ENCODE data around the gene RHPN2.

RHPN2 gene

GRCh38 chr19:33064792-33065550 lies at the start of gene RHPN2:
Gene RHPN2, minus strand, starts transcription at chr19:33064888. Its CDS starts 36 bp downstream, at chr19:33064852.
- DNase-seq, result peak; percentile 59

GRCh38 chr19:33114312-33114711 lies 49.6 kb upstream of the RHPN2 start:
- no peak for DNase-seq

DNA sequence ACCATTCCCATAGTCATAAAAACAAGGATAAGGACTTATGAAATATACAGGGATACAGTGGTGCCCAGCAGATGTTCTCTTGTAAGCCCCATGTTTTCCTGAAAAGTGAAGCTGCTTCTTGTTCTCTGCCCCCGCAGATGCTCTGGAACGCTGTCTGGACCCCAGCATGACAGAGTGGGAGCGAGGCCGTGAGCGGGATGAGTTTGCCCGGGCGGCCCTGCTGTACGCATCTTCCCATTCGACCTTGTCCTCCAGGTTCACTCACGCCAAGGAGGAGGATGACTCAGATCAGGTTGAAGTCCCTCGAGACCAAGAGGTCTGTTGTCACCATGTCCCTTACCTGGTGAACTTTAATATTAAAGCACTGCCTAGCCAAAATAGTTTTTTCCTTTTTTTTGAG lies 46.9 kb upstream of the RHPN2 start:
- DNase-seq, result no peak

DNA sequence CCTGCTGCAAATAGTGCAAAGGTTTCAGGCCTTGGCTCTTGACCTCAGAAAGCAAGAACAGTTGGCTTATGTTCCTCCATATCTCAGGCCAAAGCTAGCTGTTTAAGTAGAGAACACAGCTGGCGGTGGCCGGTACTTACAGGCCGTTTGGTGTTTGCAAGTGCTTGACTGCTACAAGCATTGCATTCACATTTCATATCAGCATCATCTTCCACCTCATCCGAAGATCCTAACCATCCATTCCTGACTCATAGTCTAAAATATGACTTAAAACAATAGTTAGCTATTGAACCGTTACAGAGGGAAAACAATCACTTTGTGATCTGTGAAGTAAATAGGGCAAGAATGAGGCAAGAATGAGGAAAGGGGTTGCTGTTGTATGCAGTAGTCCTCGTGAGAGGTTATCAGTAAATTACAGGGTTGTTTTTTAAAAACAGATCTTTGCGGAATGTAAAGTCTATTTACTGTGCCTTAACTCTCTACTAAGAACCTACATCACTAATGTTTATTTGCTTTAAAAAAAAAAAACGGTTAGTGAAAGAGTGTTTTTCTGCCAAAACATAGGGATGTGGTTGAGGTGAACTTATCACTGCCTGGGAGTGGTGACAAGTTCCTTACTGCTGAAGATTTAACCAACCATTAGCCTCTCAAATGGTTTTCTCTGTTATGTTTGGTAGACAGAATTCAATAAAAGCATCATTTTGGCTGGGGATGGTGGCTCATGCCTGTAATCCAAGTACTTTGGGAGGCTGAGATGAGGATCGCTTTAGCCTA lies 45.6 kb upstream of the RHPN2 start:
- DNase-seq, result no peak

DNA sequence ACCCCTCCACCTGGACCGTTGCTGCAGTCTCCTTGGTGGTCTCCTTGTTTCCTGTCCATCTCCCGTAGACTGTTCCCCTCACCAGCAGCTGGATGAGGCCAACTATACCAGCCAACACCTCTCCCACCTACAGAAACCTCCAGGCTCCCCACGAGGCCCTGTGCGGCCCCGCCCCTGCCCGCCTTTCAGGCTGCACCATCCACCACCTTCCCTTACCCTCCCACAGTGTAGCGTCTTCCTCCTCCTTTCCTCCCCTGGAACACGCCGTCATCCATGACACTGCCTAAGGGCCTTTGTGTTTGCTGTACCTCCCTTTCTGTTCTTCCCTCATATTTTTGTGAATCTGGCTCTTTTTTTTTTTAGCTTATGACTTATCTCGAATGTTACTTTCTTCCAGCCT lies 43.5 kb upstream of the RHPN2 start:
- no peak for DNase-seq

GRCh38 chr19:33102893-33103292 lies 38.2 kb upstream of the RHPN2 start:
- no peak for DNase-seq

GRCh38 chr19:33100894-33101644 lies 36.4 kb upstream of the RHPN2 start:
- DNase-seq, result no peak

- DNase-seq, result no peak
Measured at GRCh38 chr19:33098055-33098534, 33.4 kb upstream of the RHPN2 start.

- no peak for DNase-seq
Measured at GRCh38 chr19:33096005-33096404, 31.3 kb upstream of the RHPN2 start.

- DNase-seq, result no peak
Measured at GRCh38 chr19:33094436-33095067, 29.9 kb upstream of the RHPN2 start.

- DNase-seq, result no peak
Measured at GRCh38 chr19:33093420-33094210, 28.9 kb upstream of the RHPN2 start.

DNA sequence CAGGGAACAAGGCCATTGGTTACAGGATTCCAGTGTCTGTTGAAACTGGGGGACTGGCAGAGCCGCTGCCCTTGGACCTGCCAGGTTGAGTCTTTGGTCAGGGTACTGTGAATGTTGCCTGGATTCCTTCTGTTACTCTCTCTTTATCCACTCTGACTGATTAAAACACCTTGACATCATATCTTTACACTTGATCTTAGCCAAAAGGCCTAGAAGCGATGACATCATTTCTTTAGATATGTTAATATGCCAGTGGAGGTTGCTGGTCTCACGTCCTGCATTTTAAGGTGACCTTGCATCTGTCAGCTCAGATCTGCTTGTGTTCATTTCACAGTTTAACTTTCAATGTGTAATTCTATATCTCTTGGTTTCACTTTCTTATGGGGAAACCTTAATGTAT lies 25.5 kb upstream of the RHPN2 start:
- no peak for DNase-seq

DNA sequence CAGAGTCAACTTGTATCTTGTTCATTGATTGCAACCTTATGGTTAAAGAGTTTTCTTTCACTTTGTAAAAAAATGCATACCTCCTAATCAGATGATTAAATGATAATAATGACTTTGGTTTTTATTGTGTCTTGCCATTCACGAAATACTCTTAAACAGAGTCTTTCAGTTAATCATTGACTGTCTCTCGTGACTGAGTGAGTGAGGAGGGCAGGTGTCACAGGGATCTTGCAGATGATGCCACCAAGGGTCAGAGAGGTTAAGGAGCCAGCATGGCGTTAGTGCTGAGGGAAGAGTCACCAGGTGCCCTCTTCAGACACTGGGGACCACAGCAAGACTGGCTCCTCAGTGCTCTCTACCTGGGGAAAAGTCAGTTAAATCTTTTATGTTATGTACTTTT lies 24.3 kb upstream of the RHPN2 start:
- DNase-seq, result no peak

DNA sequence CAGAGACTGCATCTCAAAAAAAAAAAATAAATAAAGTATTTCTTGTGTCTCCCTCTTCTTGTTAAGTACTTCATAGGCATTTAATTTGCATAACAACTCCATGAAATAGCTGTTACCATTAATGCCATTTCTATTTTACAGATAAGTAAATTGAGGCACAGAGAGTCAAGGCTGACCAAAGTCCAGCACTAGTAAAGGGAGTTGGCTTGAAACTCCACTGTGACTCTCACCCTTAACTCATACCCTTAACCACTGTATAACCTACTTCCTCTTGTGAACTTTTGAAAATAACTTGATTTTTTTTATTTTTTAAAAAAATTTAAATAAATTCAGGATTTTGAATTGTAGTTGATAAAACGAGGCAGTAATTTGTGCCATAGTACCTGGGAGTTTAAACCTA lies 22.3 kb upstream of the RHPN2 start:
- no peak for DNase-seq

DNA sequence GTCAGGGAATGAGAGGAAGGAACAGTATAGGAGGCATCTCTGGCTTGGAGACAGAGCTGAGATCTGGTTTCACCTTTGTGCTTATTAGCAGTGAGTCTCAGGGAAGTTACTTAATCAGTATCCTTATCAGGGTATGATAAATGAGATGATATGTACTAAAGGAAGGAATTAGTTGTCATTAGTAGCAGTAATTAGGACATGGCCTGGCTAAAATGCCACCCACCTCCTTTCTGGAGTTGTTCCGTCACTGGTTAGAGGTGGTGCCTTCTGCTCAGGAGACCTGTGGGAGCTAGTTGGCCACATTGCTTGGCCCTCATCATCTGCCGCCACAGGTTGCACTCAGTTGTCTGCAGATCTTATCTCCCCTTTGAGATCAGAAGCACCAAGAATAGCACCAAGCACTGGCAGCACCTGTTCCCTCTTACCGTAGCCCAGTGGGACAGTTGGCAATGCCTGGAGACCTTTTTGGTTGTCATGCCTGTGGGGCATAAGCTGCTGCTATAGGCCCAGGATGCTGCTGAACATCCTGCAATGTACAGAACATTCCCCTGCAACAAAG lies 21.0 kb upstream of the RHPN2 start:
- DNase-seq, result no peak

DNA sequence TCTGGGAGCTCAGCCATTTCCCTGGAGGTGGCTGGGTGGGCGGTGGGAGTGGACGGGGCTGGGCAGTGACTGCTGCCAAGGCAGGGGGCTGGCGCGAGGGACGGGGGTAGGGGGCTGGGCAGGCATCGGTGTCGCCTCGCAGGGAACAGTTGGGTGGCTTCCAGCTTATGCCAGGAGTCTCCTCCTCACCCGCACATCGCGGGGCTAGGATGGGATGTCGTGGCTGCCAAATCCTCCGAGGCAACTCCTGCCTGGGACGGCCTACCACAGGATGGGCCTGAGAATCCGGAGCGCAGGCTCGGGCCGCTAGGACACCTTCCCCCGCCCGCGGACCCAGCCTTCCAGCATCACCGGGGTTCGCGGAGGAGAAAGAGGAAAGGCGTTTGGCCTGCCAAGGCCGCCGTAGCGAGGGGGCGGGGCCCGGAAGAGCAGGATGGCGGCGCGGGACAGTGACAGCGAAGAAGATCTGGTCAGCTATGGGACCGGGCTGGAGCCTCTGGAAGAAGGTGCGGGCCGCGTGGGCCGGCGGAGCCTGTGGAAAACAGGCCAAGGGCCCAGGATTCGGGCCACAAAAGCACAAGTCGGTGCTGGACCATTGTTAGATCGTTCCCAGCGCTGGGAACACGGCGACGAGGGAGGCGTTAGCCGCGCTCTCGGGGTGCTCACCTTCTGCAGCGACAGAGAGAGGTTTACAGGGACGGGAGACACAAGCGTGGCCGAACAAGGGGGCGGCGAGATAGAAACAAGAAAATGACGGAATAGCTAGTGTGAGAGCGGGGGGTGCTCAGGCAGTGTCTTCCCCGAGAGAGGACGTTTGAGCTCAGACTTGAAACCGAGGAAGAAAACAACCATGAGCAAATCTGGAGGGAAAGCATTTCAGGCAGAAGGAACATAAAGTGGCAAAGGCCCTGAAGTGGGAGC lies 16.3 kb upstream of the RHPN2 start, which contains the start of gene GPATCH1:
Gene GPATCH1, plus strand, starts transcription at position 421 of the 921 bp plus-strand sequence. Its CDS starts 13 bp downstream, at position 434.
- DNase-seq, result peak; percentile 86

DNA sequence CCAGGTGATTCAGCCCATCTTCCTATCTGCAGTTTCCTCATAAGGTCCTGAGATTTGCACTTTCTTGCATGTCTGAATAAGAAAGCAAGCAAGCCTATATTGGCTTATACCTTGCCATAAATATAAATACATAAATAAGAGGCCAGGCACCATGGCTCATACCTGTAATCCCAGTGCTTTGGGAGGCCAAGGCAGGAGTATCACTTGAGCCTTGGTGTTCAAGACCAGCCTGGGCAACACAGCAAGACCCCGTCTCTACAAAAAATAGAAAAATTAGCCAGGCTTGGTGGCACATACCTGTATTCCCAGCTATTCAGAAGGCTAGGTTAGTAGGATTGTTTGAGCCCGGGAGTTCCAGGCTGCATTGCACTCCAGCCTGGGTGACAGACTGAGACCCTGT lies 10.8 kb upstream of the RHPN2 start:
- DNase-seq, result no peak

GRCh38 chr19:33071887-33072286 lies 7.2 kb upstream of the RHPN2 start:
- no peak for DNase-seq

- no peak for DNase-seq
Measured at GRCh38 chr19:33067121-33067520, 2.4 kb upstream of the RHPN2 start.

DNA sequence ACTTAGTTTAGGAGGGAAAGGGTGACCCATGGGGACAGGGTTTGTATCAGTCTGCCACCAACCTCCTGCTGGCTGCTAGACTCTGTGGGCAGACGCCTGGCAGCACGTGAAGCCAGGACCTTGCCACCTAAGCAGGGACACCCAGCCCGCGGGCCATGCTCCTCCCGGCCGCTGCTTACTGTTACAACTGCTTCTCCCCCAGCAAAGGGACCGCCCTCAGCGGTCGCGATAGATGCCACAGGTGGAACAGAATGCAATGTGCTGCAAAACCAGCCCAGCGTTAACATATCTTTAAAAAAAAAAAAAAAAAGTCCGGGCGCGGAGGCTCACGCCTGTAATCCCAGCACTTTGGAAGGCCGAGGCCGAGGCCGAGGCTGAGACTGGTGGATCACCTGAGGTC lies 1.9 kb upstream of the RHPN2 start:
- no peak for DNase-seq

GRCh38 chr19:33064458-33064791 lies 263 bp downstream of the RHPN2 start:
- no peak for DNase-seq
